ENCODE data around the gene TXNDC11.

- TF ChIP-seq FOXJ3 (CRISPR knock-in tag; IDR thresholded peaks at IDR 0.05) (no peak), ATF2 (CRISPR knock-in tag; IDR thresholded peaks at IDR 0.05) (no peak), KDM4B (IDR thresholded peaks at IDR 0.05; ENCODE audit: borderline replicate concordance in 2 of 2, low read depth in 1 of 2) (no peak), ZFP36 (IDR thresholded peaks at IDR 0.05; ENCODE audit: low read depth, low read length, partially characterized antibody) (no peak), CTCF (IDR thresholded peaks at IDR 0.05 in 2 of 3, conservative IDR thresholded peaks at IDR 0.05 in 1 of 3; ENCODE audit: insufficient read depth in 2 of 3, low read depth in 1 of 3, low read length in 3 of 3) (no peak), POLR2A (conservative IDR thresholded peaks at IDR 0.05) (no peak), MTA1 (IDR thresholded peaks at IDR 0.05; ENCODE audit: borderline replicate concordance) (no peak), ETV6 (IDR thresholded peaks at IDR 0.05; ENCODE audit: borderline replicate concordance in 1 of 2, low read depth in 2 of 2, low read length in 1 of 2) (no peak), ETV6 (CRISPR knock-in tag; IDR thresholded peaks at IDR 0.05; ENCODE audit: borderline replicate concordance) (no peak), SMC3 (conservative IDR thresholded peaks at IDR 0.05; ENCODE audit: insufficient read depth, low read depth, low read length) (no peak), CCAR2 (IDR thresholded peaks at IDR 0.05; ENCODE audit: low read depth, low read length) (no peak), TFE3 (CRISPR knock-in tag; IDR thresholded peaks at IDR 0.05) (no peak), CEBPB (tag; IDR thresholded peaks at IDR 0.05) (no peak)
These were observed 30.5 kb downstream of the TXNDC11 start for GRCh38 chr16:11712122-11712521.
